Fibroblast of villous mesenchyme (primary cell): ENCODE results near the gene PLEKHO1. TPM values are rescaled to one million over a fixed set of nuclear protein-coding genes. Genes with fewer than 3 reads are reported as not detected.

Source experiments
- DNase-seq: peaks from one replicate; pipeline ENCODE4 v3.0.0-alpha.2; 2010; ENCODE audit warnings: low read depth
- H3K4me3 ChIP-seq: 2 replicates; pipeline ENCODE4 v1.5.1; 2011; ENCODE audit warnings: low read depth, mild to moderate bottlenecking, low read length
- total RNA-seq: library from RNA; depleted of rRNA; stranded (reverse); fragments of >200 nt; gene quantifications from 2 replicates; pipeline ENCODE4 v1.2.3, GENCODE V29; 2012
- TF ChIP-seq, protein P1 (sequence below): IDR thresholded peaks from 2 replicates; pipeline ENCODE4 v1.5.1; 2012; ENCODE audit warnings: low read depth, mild to moderate bottlenecking, low read length; ENCODE audit not compliant: insufficient read depth

The PLEKHO1 gene, protein sequence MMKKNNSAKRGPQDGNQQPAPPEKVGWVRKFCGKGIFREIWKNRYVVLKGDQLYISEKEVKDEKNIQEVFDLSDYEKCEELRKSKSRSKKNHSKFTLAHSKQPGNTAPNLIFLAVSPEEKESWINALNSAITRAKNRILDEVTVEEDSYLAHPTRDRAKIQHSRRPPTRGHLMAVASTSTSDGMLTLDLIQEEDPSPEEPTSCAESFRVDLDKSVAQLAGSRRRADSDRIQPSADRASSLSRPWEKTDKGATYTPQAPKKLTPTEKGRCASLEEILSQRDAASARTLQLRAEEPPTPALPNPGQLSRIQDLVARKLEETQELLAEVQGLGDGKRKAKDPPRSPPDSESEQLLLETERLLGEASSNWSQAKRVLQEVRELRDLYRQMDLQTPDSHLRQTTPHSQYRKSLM
- total RNA-seq: 43.2 and 99.9 TPM in 2 replicates

DNA sequence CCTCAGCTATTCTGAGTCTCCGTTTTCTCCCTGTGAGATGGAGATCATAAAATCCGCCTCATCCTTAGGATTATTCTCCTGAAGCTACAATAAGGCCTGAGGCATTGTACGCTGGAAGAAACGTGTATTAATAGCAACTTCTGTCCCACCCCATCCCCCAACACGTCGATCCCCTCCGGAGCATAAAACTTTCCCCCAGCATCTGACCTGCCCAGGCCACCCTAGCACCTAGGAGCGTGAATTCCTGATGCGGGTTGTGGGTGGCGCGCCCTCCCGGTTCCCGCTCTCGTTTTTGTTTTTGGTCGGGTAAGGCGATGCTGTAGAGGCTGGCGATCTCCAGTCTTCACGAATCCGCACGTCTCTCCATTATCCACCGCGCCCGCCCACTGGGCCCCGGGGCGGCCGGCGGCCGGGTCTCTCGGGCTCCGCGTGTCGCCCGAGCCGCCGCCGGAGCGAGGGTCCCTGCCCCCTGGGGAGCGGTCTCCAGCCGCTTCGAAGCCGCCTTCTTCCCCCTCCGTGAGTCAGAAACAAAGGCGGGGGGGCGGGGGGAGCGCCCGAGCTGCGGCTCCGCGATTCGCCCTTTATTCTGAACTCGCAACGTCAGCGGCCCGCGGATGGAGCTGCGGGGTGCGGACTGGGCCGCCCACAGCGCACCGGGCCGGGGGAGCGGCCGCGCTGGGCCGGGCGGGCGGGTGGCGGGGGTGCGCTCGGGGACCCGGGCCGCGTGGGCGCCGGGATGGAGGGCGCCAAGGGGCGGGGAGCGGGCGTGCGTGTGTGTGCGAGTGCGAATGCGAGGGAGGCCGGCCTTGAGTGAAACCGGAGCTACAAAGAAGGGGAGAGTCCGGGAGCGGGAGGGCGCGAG, at the start of gene PLEKHO1:
TSS of gene PLEKHO1 (plus strand) at position 646 of the 862 bp plus-strand sequence. CDS start 342 bp downstream, outside the sequence.
- TF ChIP-seq, protein P1, sequence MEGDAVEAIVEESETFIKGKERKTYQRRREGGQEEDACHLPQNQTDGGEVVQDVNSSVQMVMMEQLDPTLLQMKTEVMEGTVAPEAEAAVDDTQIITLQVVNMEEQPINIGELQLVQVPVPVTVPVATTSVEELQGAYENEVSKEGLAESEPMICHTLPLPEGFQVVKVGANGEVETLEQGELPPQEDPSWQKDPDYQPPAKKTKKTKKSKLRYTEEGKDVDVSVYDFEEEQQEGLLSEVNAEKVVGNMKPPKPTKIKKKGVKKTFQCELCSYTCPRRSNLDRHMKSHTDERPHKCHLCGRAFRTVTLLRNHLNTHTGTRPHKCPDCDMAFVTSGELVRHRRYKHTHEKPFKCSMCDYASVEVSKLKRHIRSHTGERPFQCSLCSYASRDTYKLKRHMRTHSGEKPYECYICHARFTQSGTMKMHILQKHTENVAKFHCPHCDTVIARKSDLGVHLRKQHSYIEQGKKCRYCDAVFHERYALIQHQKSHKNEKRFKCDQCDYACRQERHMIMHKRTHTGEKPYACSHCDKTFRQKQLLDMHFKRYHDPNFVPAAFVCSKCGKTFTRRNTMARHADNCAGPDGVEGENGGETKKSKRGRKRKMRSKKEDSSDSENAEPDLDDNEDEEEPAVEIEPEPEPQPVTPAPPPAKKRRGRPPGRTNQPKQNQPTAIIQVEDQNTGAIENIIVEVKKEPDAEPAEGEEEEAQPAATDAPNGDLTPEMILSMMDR: no peak
- H3K4me3 ChIP-seq: peak within 1 kb of the TSS; percentile 82
- DNase-seq: peak; percentile 81

DNA sequence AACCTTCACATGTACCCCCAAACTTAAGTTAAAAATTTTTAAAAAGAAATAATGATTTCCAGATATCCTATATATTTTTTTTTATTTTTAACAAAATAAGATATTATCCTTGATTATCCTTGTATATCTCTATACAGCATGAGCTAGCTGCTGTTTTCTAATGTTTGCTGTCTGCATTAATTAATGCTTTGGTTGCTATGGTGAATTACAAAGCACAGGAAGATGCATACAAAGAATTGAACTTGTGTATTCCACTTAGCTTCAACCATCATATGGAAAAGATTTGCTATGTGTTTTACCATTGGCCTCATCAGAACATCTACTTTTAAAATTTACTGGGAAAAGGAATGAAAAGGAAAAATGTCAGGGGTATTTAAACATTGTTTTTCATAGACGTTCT, 46.7 kb upstream of the PLEKHO1 start:
- DNase-seq: no peak
- no peak overlapping the region for H3K4me3 ChIP-seq
- TF ChIP-seq, protein P1: no peak

DNA sequence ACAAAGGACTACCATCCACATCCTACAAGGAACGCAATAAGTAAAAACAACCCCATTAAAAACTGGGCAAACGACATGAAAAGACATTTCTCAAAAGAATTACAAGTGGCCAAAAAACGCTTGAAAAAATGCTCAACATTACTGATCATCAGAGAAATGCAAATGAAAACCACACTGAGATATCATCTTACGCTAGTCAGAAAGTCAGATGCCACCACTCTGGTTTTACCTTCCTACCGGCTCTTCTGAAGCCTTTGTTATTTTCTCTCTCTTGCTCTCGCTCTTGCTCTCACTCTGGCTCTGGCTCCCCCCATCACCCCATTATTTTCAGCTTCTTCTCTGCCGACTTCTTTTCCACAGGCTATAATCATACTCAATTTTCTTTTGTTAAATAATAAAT, 43.4 kb upstream of the PLEKHO1 start:
- H3K4me3 ChIP-seq: no peak overlapping the region
- no peak for DNase-seq
- TF ChIP-seq, protein P1: no peak

DNA sequence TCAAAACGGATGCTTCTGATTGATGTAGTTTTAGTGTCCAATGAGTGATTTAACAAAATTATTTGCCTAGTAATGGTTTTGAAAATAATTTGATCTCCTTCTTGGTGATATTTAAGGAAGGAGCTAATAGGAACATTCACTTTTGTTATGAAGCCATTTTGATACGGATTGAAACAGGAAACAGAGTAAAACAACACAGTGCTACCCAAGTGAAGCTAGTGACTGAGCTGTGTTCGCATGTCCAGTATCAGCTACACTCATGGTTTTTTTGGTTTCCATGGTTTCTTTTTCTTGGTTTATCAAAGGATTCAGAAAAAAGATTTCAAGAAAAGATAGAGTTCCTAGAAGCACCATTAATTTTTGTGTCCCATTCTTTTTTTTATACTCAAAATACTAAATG, 40.1 kb upstream of the PLEKHO1 start:
- H3K4me3 ChIP-seq: no peak overlapping the region
- no peak for DNase-seq
- TF ChIP-seq, protein P1: no peak

DNA sequence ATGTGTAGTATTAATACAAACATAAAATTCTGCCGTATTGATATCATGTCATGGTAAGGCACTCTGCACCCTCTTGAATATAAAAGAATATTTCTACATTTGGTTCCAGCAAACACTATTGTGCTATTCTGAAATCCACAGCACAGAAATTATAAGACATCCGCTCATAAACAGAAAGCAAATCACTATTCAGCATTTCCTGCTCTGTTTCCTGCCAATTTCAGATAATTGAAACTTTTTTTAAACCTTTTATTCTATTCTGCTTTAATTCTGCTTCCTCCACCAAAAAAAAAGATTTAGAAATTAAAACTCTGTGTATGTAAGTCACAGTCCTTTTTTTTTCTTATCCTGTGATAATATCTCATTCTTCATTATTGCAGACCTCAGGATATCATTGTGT, 39.6 kb upstream of the PLEKHO1 start:
- TF ChIP-seq, protein P1: no peak
- no peak overlapping the region for H3K4me3 ChIP-seq
- no peak for DNase-seq

DNA sequence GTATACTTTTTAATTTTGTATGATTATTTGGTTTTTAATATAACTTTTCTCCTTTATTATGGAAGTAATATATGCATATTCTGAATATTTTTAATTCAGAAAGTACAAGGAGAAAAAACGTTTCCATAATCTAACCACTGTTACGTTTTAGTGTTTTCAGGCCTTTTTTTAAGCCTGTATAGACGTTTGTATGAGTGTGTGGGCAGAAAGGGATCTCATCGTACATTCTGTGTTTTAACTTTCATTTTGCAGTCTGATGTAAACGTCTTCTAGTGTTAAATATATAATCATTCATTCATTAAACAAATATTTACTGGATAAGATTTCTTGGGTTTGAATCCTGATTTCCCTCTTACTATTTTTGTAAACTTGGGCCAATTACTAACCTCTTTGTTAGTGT, 38.0 kb upstream of the PLEKHO1 start:
- H3K4me3 ChIP-seq: no peak overlapping the region
- DNase-seq: no peak
- TF ChIP-seq, protein P1: no peak
